Vagina (tissue), 2 donors: ENCODE measurements around the gene MED13L. TPM values are rescaled to one million over a fixed set of nuclear protein-coding genes. Genes with fewer than 3 reads are reported as not detected.

Source experiments
- DNase-seq, 2 donors: peaks; one replicate each; pipeline ENCODE4 v3.0.0-alpha.2; 2017; ENCODE audit errors: extremely low spot score in 2 of 2
- H3K27ac ChIP-seq: fragments of 200-600 bp; sonication (generic); one replicate; pipeline ENCODE4 v1.5.1; 2019
- H3K27me3 ChIP-seq: fragments of 200-600 bp; sonication (generic); one replicate; pipeline ENCODE4 v1.5.1; 2019
- H3K36me3 ChIP-seq, 2 donors: fragments of 200-600 bp; sonication (generic); one replicate each; pipeline ENCODE4 v1.5.1; 2017 to 2019
- H3K4me1 ChIP-seq: fragments of 200-600 bp; sonication (generic); one replicate; pipeline ENCODE4 v1.5.1; 2019
- H3K4me3 ChIP-seq, 2 donors: fragments of 200-600 bp; sonication (generic); 1 replicate in 1 of 2; 2 replicates in 1 of 2; pipeline ENCODE4 v1.5.1; 2016 to 2019
- H3K9me3 ChIP-seq: fragments of 200-600 bp; sonication (generic); one replicate; pipeline ENCODE4 v1.5.1; 2019
- CTCF ChIP-seq, 3 experiments: fragments of 450-650 bp in 2 of 3; fragments of 200-600 bp in 1 of 3; sonication (generic) in 1 of 3; IDR thresholded peaks; one replicate each; pipeline ENCODE4 v1.5.1; 2017 to 2019; ENCODE audit warnings: antibody characterized with exemption in 3 of 3, mild to moderate bottlenecking in 2 of 3, moderate library complexity in 2 of 3
- POLR2A ChIP-seq, 2 donors: fragments of 450-650 bp; IDR thresholded peaks; one replicate each; pipeline ENCODE4 v1.6.1; 2017; ENCODE audit warnings: antibody characterized with exemption in 2 of 2, mild to moderate bottlenecking in 2 of 2, moderate library complexity in 2 of 2
- POLR2AphosphoS5 ChIP-seq, 2 donors: sonication (generic); formaldehyde crosslinking; IDR thresholded peaks; one replicate each; pipeline ENCODE4 v1.9.0; 2017; ENCODE audit warnings: antibody characterized with exemption in 2 of 2, mild to moderate bottlenecking in 2 of 2, low read depth in 1 of 2; ENCODE audit not compliant: insufficient read depth in 1 of 2
- intact Hi-C: fragments of 100-400 bp; cut with DNase I; formaldehyde crosslinking; loops from one replicate; pipeline ENCODE4 v1.15.1; 2023
- total RNA-seq: library from RNA; depleted of rRNA; stranded (reverse); fragments of >200 nt; gene quantifications from one replicate; pipeline ENCODE4 v1.2.3, GENCODE V29; 2016

Gene MED13L
- total RNA-seq, 1 donor from 2014 or later: 161 TPM

- intact Hi-C loops: no loop called here
- H3K36me3 ChIP-seq: no peaks in the 10 kb centered on the region
- DNase-seq: no peak
- no peak for TF ChIP-seq POLR2AphosphoS5 (IDR thresholded peaks at IDR 0.05; ENCODE audit: insufficient read depth in 1 of 2, low read depth in 1 of 2)
- TF ChIP-seq POLR2A (IDR thresholded peaks at IDR 0.05): no peak
- TF ChIP-seq CTCF (IDR thresholded peaks at IDR 0.05): no peak
- no peaks in the 10 kb centered on the region for H3K27me3 ChIP-seq
- H3K9me3 ChIP-seq: no peaks in the 10 kb centered on the region
- H3K4me1 ChIP-seq: peaks cover 67% of the 10 kb centered on the region
- H3K27ac ChIP-seq: no peak overlapping the region
- H3K4me3 ChIP-seq: no peak overlapping the region
Measured at GRCh38 chr12:116144384-116144783, 133.1 kb downstream of the MED13L start.

- Histone ChIP-seq H3K4me3 (no peak overlapping the region), H3K36me3 (no peaks in the 10 kb centered on the region), H3K4me1 (peaks cover 66% of the 10 kb centered on the region), H3K27ac (no peak overlapping the region), H3K9me3 (no peaks in the 10 kb centered on the region), H3K27me3 (no peaks in the 10 kb centered on the region)
- TF ChIP-seq CTCF (IDR thresholded peaks at IDR 0.05) (no peak), POLR2A (IDR thresholded peaks at IDR 0.05) (no peak), POLR2AphosphoS5 (IDR thresholded peaks at IDR 0.05; ENCODE audit: insufficient read depth in 1 of 2, low read depth in 1 of 2) (no peak)
- no peak for DNase-seq
- intact Hi-C loops: no loop called here
Measured at GRCh38 chr12:116143909-116144308, 133.6 kb downstream of the MED13L start.

GRCh38 chr12:116142936-116143898 is 134.3 kb downstream of the MED13L start:
- Histone ChIP-seq H3K4me1 (peaks cover 60% of the 10 kb centered on the region), H3K27ac (no peak overlapping the region), H3K4me3 (no peak overlapping the region), H3K36me3 (no peaks in the 10 kb centered on the region), H3K9me3 (no peaks in the 10 kb centered on the region), H3K27me3 (no peaks in the 10 kb centered on the region)
- no peak for DNase-seq
- no peak for TF ChIP-seq POLR2A (IDR thresholded peaks at IDR 0.05)
- TF ChIP-seq POLR2AphosphoS5 (IDR thresholded peaks at IDR 0.05; ENCODE audit: insufficient read depth in 1 of 2, low read depth in 1 of 2): peak in 1 of 2 donors; percentile 40
- intact Hi-C loops: no loop called here

- Histone ChIP-seq H3K27ac (no peak overlapping the region), H3K9me3 (no peaks in the 10 kb centered on the region), H3K4me1 (peaks cover 69% of the 10 kb centered on the region), H3K27me3 (no peaks in the 10 kb centered on the region), H3K4me3 (no peak overlapping the region), H3K36me3 (no peaks in the 10 kb centered on the region)
- intact Hi-C loops: no loop called here
- no peak for DNase-seq
- TF ChIP-seq POLR2A (IDR thresholded peaks at IDR 0.05): no peak
- no peak for TF ChIP-seq CTCF (IDR thresholded peaks at IDR 0.05)
- no peak for TF ChIP-seq POLR2AphosphoS5 (IDR thresholded peaks at IDR 0.05; ENCODE audit: insufficient read depth in 1 of 2, low read depth in 1 of 2)
Measured at GRCh38 chr12:116141833-116142162, 135.7 kb downstream of the MED13L start.

GRCh38 chr12:116141110-116141832 is 136.2 kb downstream of the MED13L start:
- Histone ChIP-seq H3K4me3 (no peak overlapping the region), H3K36me3 (no peaks in the 10 kb centered on the region), H3K27me3 (no peaks in the 10 kb centered on the region), H3K27ac (no peak overlapping the region), H3K9me3 (no peaks in the 10 kb centered on the region), H3K4me1 (peaks cover 72% of the 10 kb centered on the region)
- TF ChIP-seq CTCF (IDR thresholded peaks at IDR 0.05) (no peak), POLR2AphosphoS5 (IDR thresholded peaks at IDR 0.05; ENCODE audit: insufficient read depth in 1 of 2, low read depth in 1 of 2) (no peak), POLR2A (IDR thresholded peaks at IDR 0.05) (no peak)
- intact Hi-C loops: no loop called here
- no peak for DNase-seq
